Stimulated activated CD8-positive, alpha-beta memory T cell treated with anti-CD3 and anti-CD28 coated beads, Interleukin-4, amount 100 ng/mL, for 24 hours (primary cell): ENCODE data around the gene ICAM3.
A peak's percentile ranks its signal among the peaks of the same experiment; 100 is the strongest.
"Not testable (repeated sequence)": the region's sequence is repeated elsewhere in the genome, so short reads cannot be mapped to it uniquely, and the experiment has no call there.

ENCODE experiments used
- DNase-seq: peaks from one replicate; pipeline ENCODE4 v3.0.0-alpha.2; 2020; ENCODE audit warnings: low read depth

The ICAM3 gene

GRCh38 chr19:10344780-10345179, 5.4 kb upstream of the ICAM3 start:
- DNase-seq, result no peak

DNA sequence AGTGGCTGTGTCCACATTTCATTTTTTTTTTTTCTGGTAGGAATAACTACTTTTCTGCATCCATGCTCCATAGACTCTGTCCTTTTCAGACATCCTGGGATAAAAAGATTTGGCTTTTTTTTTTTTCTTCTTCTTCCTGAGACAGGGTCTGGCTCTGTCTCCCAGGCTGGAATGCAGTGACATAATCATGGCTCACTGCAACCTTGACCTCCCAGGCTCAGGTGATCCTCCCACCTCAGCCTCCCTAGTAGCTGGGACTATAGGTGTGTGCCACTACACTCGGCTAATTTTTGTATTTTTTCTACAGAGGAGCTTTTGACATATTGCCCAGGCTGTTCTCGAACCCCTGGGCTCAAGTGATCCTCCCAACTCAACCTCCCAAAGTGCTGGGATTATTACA, 4.1 kb upstream of the ICAM3 start:
- DNase-seq, result no peak

GRCh38 chr19:10339977-10340376, 553 bp upstream of the ICAM3 start:
- no peak for DNase-seq

- DNase-seq, result no peak
Measured at GRCh38 chr19:10338940-10339339, 484 bp downstream of the ICAM3 start.

GRCh38 chr19:10336725-10337124, 2.7 kb downstream of the ICAM3 start:
- not testable (repeated sequence) for DNase-seq

GRCh38 chr19:10335352-10335985, 4.0 kb downstream of the ICAM3 start:
- no peak for DNase-seq

DNA sequence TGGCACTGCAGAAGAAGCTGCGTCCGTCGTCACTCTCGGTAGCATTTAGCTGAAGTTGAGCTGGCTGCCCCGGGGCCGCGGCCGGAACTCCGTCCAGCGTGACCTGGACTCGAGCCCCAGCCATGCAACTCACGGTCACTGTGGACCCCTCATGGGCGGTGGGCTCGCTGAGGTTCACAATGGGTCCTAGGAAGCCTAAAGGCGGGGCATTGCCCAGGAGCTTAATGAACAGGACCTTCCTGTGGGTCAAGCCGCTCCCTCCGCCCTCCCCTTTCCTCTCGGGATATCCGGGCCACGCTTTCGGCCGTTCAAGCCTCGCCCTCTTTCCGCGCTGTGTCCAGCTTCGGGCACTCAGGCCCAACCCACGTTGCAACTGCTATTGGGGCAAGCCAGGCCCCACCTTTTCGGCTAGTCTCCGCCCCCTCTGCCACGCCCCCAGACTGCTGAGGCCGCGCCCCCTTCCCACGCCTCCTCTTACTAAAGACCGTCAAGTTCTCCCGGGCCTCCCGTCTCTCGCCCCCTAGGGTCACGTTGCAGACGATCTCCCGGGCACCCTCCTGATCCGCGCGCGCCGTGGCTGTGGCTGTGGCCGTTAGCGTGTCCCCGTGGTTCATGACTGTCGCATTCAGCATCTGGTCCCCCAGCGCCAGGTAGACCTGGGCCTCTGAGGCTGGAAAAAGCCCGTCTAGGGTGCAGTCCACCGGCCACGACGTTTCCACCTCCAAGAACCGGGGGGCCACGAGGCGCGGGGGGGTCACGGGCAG, 4.7 kb downstream of the ICAM3 start:
- DNase-seq, result peak; percentile 40

- no peak for DNase-seq
Measured at GRCh38 chr19:10333758-10334587, 5.5 kb downstream of the ICAM3 start.

DNA sequence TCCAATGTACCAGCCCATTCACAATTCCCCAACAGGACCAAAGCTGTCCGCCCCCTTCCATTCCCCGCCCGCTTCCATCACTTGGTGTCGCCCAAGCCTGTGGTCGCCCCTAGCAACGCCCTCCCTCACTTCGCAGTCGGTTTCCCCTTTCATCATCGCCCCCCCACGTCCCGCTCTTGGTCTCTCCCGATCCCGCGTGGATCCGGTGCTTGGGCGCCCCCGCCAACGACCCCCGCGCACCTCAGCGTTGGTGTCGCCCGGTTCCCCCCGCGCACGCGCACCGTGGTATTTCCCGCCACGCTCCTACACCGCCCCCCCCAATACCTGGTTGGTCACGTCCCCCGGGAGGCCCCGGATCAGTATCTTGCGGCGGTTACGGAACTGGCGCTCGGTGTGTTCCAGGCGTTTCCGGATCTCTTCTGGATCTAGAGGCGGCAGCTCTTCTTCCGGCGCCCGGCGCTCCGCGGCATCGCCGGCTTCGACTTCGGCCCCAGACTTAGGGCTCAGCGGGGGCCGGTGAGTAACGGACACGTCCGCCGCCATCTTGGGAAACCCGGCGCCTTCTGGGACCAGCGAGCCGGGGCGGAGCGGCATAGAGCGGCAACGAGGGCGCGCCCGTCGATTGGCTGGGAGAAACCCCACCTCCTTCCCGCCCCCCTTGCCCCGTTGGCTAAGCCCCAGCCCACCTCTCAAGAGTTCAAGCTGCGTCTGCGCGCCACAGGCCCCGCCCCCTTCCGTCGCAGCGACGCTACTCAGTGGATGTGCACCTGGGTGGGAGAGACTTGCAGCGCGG, 6.3 kb downstream of the ICAM3 start, which contains the start of gene RAVER1:
RAVER1 (minus strand) TSS at position 565 of the 793 bp plus-strand sequence; CDS start at position 543, 22 bp downstream.
- DNase-seq, result peak; percentile 98

GRCh38 chr19:10332158-10332964, 7.1 kb downstream of the ICAM3 start:
- no peak for DNase-seq

DNA sequence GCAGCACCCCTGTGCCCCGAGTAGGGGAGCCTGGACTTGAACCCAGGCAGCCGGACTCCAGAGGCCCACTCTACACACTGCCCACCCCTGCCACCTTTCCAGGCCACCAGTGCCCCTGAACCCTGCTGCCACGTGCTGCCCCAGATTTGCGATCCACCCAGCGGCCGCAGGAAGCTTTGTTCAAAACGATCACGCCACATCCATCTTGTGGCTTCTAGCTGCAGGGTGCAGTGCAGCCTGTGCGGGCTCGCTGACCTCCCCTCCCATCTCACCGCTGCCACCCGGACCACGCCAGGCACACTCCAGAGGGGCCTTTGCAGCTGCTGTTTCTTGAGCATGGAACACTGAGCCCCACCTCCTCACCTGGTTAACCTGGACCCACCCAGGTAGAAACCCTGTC, 9.9 kb downstream of the ICAM3 start:
- no peak for DNase-seq

- DNase-seq, result no peak
Measured at GRCh38 chr19:10328558-10329429, 10.6 kb downstream of the ICAM3 start.

- DNase-seq, result no peak
Measured at GRCh38 chr19:10327793-10328192, 11.6 kb downstream of the ICAM3 start.

DNA sequence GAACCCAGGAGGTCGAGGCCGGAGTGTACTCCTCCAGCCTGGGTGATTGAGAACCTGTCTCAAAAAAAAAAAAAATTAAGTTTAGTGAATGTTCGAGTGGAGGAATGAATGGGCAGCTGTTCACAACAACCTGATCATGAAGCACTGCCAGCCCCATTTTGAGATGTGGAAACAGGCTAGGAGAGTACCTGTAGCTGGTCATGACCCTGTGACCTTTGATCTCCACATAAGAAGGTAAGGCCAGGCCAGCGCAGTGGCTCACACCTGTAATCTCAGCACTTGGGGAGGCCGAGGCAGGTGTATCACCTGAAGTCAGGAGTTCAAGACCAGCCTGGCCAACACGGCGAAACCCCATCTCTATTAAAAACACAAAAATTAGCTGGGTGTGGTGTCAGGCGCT, 13.7 kb downstream of the ICAM3 start:
- no peak for DNase-seq

- DNase-seq, result no peak
Measured at GRCh38 chr19:10321874-10322835, 17.3 kb downstream of the ICAM3 start.

DNA sequence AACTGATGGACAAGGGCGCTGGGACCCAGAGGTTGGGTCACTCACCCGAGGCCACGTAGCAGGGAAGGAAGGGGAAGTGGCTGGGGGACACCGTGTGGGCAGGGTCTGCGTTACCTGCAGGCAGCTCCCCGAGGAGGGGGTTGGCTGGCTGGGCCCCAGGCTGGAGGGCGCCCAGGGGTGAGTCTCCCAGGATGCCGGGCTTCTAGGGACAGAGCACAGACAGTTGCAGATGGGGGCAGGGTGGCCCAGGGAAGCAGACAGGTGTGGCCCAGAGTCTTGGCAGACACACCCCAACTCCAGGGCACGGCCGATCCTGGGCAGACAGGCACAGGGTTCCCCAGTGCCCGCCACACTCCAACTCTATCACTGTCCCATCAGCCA, 18.0 kb downstream of the ICAM3 start:
- DNase-seq, result no peak

- no peak for DNase-seq
Measured at GRCh38 chr19:10320602-10321416, 18.6 kb downstream of the ICAM3 start.
